ENCODE measurements around the gene CFAP99.

Gene CFAP99

GRCh38 chr4:2468456-2469191 is 49.9 kb downstream of the CFAP99 start, which contains the start of gene RNF4:
Gene RNF4 (plus strand): TSS chr4:2469106. CDS start chr4:2490494, 21,388 bp downstream.
- DNase-seq (ENCODE audit: low spot score) = peak; percentile 96

- peak; percentile 12 for DNase-seq (ENCODE audit: low spot score)
These were observed 50.6 kb downstream of the CFAP99 start for GRCh38 chr4:2469192-2469984.

GRCh38 chr4:2470791-2471190 is 52.0 kb downstream of the CFAP99 start:
- no peak for DNase-seq (ENCODE audit: low spot score)

- DNase-seq (ENCODE audit: low spot score) = no peak
These were observed 53.4 kb downstream of the CFAP99 start for GRCh38 chr4:2472187-2472586.

- no peak for DNase-seq (ENCODE audit: low spot score)
These were observed 59.5 kb downstream of the CFAP99 start for GRCh38 chr4:2478229-2478628.

GRCh38 chr4:2480649-2481048 is 61.9 kb downstream of the CFAP99 start:
- no peak for DNase-seq (ENCODE audit: low spot score)

- no peak for DNase-seq (ENCODE audit: low spot score)
These were observed 63.4 kb downstream of the CFAP99 start for GRCh38 chr4:2482192-2482591.

GRCh38 chr4:2482693-2483092 is 63.9 kb downstream of the CFAP99 start:
- peak; percentile 58 for DNase-seq (ENCODE audit: low spot score)

- DNase-seq (ENCODE audit: low spot score) = no peak
These were observed 64.5 kb downstream of the CFAP99 start for GRCh38 chr4:2483237-2483636.

GRCh38 chr4:2484185-2484584 is 65.4 kb downstream of the CFAP99 start:
- no peak for DNase-seq (ENCODE audit: low spot score)

- peak; percentile 57 for DNase-seq (ENCODE audit: low spot score)
These were observed 66.2 kb downstream of the CFAP99 start for GRCh38 chr4:2484993-2485392.

- no peak for DNase-seq (ENCODE audit: low spot score)
These were observed 67.2 kb downstream of the CFAP99 start for GRCh38 chr4:2485956-2486355.

- DNase-seq (ENCODE audit: low spot score) = no peak
These were observed 68.2 kb downstream of the CFAP99 start for GRCh38 chr4:2486981-2487380.

GRCh38 chr4:2487632-2488031 is 68.9 kb downstream of the CFAP99 start:
- no peak for DNase-seq (ENCODE audit: low spot score)

- no peak for DNase-seq (ENCODE audit: low spot score)
These were observed 70.5 kb downstream of the CFAP99 start for GRCh38 chr4:2489081-2489805.

- DNase-seq (ENCODE audit: low spot score) = no peak
These were observed 71.2 kb downstream of the CFAP99 start for GRCh38 chr4:2489841-2490552.

GRCh38 chr4:2492970-2493369 is 74.2 kb downstream of the CFAP99 start:
- DNase-seq (ENCODE audit: low spot score) = peak; percentile 43

- no peak for DNase-seq (ENCODE audit: low spot score)
These were observed 76.2 kb downstream of the CFAP99 start for GRCh38 chr4:2494992-2495391.

- DNase-seq (ENCODE audit: low spot score) = no peak
These were observed 78.6 kb downstream of the CFAP99 start for GRCh38 chr4:2497324-2497723.

GRCh38 chr4:2497931-2498330 is 79.2 kb downstream of the CFAP99 start:
- DNase-seq (ENCODE audit: low spot score) = no peak

- DNase-seq (ENCODE audit: low spot score) = no peak
These were observed 81.8 kb downstream of the CFAP99 start for GRCh38 chr4:2500547-2500946.

GRCh38 chr4:2501034-2501594 is 82.4 kb downstream of the CFAP99 start:
- DNase-seq (ENCODE audit: low spot score) = no peak

Data from putamen (tissue), 1 donor.